Effector memory CD8-positive, alpha-beta T cell (primary cell): ENCODE measurements around the gene MAP2K3.
A peak's percentile ranks its signal among the peaks of the same experiment; 100 is the strongest.
"Not testable (repeated sequence)": the region's sequence is repeated elsewhere in the genome, so short reads cannot be mapped to it uniquely, and the experiment has no call there.

Source experiments
- ATAC-seq: fragments of 150-1000 bp; cut with Tn5 transposase; replicated peaks from 2 replicates; pipeline ENCODE4 v1.10.0; 2021; ENCODE audit warnings: mild to moderate bottlenecking, moderate library complexity
- DNase-seq, 3 experiments: peaks; one replicate each; pipeline ENCODE4 v3.0.0; 2021
- H3K27ac Mint-ChIP-seq, 2 donors: one replicate each; pipeline ENCODE4 v1.8.0; 2022; ENCODE audit warnings: mild to moderate bottlenecking in 2 of 2, mixed read lengths in 2 of 2, moderate library complexity in 2 of 2
- H3K27me3 Mint-ChIP-seq, 2 donors: one replicate each; pipeline ENCODE4 v1.8.0; 2022; ENCODE audit warnings: mixed read lengths in 2 of 2
- H3K36me3 Mint-ChIP-seq: one replicate; pipeline ENCODE4 v1.8.0; 2022; ENCODE audit warnings: mild to moderate bottlenecking, moderate library complexity, mixed read lengths; ENCODE audit not compliant: insufficient read depth
- H3K4me1 Mint-ChIP-seq, 2 donors: one replicate each; pipeline ENCODE4 v1.8.0; 2022; ENCODE audit warnings: low read depth in 2 of 2, mixed read lengths in 2 of 2
- H3K4me3 Mint-ChIP-seq, 2 donors: one replicate each; pipeline ENCODE4 v1.8.0; 2022; ENCODE audit warnings: mild to moderate bottlenecking in 2 of 2, mixed read lengths in 2 of 2, moderate library complexity in 2 of 2
- H3K9me3 Mint-ChIP-seq, 2 donors: one replicate each; pipeline ENCODE4 v1.8.0; 2022; ENCODE audit warnings: mixed read lengths in 2 of 2

The MAP2K3 gene

DNA sequence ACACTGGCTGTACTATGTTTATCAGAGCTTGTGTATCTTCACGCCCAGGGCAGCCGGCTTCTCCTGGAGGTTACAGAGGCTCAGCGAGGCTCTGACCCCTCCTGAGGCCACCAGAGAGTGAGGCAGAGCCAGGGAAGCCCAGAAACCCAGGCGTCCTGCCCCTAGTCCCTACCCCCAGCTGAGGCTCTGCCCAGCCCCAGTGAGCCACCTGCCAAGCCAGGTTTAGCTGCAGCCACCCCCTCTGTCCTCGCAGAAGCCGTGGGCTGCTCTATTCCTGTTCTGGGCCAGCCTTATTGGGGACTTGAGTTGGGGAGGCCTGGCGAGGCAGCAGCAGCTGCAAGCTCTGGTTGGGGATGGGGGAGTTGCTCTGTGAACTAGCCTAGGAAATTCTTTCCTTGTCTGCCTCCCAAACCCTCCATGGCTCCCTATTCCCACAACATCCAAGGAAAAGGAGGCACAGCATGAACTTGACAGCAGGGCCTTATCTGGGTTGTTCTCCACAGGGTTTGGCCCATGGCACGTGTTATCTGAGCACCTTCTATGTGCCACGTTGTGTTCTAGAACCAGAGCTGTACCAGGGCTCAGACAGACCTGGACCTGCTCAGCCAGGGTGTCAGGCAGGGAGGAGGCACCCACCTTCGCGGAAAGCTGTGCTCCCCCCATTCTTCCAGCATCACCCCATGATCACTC, 35.3 kb downstream of the MAP2K3 start:
- not testable (repeated sequence) for H3K27me3 Mint-ChIP-seq, H3K4me1 Mint-ChIP-seq, H3K27ac Mint-ChIP-seq, H3K9me3 Mint-ChIP-seq, H3K4me3 Mint-ChIP-seq, ATAC-seq, DNase-seq
- H3K36me3 Mint-ChIP-seq, result peaks cover 17% of the 10 kb centered on the region

DNA sequence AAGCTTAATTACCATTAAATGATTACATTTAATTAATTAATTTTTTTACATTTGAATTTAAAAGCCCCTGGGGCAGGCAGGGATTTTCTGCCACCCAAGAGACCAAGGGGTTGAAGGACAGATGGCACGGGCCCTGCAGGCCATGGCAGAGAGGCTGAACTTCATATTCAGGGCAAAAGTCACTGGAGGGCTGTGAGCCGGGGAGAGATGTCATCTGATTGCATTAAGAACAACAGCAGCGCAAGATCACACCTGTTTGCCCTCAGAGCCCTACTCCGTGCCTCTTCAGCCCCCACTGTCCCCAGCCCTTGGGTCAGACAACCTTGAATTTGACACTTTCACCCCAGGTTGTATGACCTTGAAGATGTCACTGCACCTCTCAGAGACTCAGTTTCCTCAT, 35.9 kb downstream of the MAP2K3 start:
- DNase-seq, H3K4me1 Mint-ChIP-seq, H3K9me3 Mint-ChIP-seq, H3K4me3 Mint-ChIP-seq, H3K27me3 Mint-ChIP-seq, H3K27ac Mint-ChIP-seq, ATAC-seq: not testable (repeated sequence)
- peaks cover 11% of the 10 kb centered on the region for H3K36me3 Mint-ChIP-seq

DNA sequence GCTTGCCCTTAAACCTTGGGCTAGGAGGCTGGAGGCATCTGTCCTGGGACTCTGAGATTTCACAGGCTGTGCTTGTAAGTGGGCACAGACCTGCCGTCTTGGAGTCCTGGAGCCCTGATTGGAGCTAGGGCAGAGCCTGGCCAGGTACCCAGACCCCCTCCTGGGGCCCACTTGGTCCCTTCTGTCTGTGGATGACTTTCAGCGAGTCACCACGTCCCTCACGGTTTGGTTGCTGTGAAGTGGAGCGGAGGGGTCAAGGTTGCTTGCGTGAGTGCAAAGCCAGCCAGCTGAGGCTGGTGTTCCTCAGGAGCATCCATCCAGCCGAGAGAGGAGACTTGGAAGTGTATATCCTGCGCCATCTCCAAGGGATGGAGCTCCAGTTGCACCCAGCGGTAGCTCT, 36.5 kb downstream of the MAP2K3 start:
- H3K9me3 Mint-ChIP-seq, ATAC-seq, H3K4me1 Mint-ChIP-seq, H3K36me3 Mint-ChIP-seq, H3K4me3 Mint-ChIP-seq, H3K27ac Mint-ChIP-seq, H3K27me3 Mint-ChIP-seq, DNase-seq: not testable (repeated sequence)

DNA sequence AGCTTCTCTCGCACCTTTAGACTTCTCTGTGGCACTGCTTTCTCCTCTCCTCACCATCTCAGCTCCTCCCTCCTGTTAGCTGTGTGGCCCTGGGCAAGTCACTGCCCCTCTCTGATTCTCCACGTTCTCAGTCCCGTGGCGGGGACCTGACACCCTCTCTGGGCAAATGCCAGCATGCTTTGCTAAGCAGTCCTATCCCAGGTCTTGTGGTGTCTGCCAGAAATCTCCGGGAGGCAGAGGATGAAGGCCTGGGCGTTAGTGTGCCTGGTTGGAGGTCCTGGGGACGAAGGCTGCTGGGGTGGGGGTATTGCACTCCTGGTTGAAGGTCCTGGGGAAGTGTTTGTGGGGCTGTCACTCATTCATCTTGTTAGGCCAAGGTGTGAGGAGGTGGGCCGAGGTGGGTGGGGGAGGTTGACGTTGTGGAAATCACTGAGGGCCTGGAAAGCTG, 37.3 kb downstream of the MAP2K3 start:
- H3K27ac Mint-ChIP-seq, H3K9me3 Mint-ChIP-seq, H3K36me3 Mint-ChIP-seq, H3K4me1 Mint-ChIP-seq, H3K4me3 Mint-ChIP-seq, H3K27me3 Mint-ChIP-seq, DNase-seq, ATAC-seq: not testable (repeated sequence)

DNA sequence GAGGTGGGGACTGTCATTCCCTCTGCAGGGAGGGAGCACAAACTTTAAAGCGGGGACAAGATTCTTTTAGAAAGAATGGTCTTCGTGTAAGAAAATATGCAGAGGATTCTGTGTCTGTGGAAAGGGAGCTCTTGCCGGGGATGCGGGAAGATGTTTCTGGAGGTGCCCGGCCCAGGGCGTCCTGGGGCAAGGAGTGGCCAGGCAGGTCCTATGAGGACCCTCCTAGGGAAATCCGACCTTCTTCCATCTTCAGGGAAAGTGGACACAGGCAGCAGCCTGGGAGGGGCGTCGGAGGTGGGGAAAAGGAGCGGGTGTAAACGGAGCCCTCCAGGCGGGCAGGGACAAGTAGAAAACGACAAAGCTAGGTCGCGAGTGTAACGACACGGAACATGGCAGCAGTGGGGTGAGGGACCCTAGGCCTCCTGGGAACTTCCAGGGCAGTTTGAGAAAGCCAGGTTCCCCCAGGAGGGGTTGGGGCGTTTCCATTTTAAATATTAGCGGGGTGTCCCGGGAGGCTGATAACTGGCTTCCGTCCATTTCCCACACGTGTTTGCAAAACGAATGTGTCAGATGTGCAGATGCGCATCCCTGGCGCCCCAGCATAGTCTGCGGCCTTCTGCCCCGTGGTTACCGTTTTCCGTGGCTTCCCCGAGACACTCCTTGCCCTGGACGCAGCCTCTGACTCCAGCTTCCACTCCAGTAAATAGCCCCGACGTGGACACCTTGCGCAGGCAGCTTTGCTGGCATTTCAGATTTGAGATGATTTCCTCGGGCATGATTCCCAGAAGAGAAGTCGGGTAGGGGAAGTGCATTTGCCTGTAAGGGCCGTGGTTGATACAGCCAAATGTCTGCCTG, 39.0 kb downstream of the MAP2K3 start:
- H3K27me3 Mint-ChIP-seq, ATAC-seq, H3K36me3 Mint-ChIP-seq, DNase-seq, H3K4me1 Mint-ChIP-seq, H3K9me3 Mint-ChIP-seq: not testable (repeated sequence)
- Mint-ChIP-seq H3K27ac (peak overlapping the region; percentile 29 to 80), H3K4me3 (peak overlapping the region; percentile 80 to 85)

DNA sequence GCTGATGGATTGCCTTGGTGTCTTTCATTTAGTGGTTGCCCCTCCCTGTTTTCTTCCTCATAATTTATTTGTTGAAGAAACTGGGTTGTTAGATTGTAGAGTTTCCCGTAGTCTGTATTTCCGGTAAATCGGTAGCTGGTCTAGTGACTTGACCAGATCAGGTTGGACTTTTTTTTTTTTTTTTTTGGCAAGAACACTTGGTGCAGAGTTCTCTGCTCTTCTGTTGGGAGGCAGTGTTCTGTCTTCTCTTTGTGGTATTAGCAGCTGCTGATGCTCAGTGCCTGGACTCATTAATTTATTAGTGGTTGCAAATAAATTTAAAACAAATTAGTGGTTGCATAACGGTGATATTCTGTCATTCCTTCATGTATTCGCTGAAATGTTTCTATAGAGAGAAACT, 40.2 kb downstream of the MAP2K3 start:
- not testable (repeated sequence) for H3K27ac Mint-ChIP-seq, H3K9me3 Mint-ChIP-seq, H3K27me3 Mint-ChIP-seq, H3K4me3 Mint-ChIP-seq, H3K4me1 Mint-ChIP-seq, H3K36me3 Mint-ChIP-seq, DNase-seq, ATAC-seq

DNA sequence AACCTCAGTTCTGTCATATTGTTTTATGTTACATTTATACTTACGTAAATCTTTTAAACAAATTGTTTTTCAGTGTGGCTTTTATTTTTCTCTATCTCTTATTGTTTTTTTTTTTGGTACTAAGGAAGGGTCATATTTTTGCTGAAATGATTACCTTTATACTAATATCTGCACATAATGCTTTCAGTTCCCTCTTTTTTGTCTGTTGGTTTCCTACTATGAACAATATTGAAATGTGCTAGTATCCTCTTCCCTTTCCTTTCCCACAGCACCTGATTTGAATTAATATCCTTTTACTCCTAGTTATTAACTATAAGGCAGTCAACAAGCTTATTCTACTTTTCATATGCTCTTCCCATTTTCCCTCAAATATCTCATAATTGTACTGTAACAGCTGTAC, 43.4 kb downstream of the MAP2K3 start:
- not testable (repeated sequence) for H3K27ac Mint-ChIP-seq, H3K4me1 Mint-ChIP-seq, H3K4me3 Mint-ChIP-seq, H3K9me3 Mint-ChIP-seq, DNase-seq, ATAC-seq, H3K36me3 Mint-ChIP-seq
- peaks cover 9 to 19% of the 10 kb centered on the region in 2 donors for H3K27me3 Mint-ChIP-seq

DNA sequence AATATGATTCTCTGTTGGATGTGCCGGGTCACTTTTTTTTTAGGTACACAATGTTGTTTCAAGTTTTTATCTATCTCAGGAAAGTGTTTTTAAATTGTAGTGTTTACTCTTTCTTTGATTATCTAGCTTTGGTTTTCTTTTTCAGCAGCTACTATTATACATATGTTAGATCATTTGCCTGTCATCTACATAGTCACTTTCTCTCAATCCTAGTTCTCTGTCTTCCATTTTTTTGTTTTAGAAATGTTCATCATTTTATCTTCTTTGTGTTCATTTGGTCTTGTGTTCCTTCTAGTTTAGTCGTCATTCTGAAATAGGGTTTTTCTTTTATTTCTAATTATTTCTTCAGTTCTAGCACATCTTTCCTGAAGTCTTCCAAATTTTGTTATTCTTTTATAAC, 44.3 kb downstream of the MAP2K3 start:
- not testable (repeated sequence) for H3K36me3 Mint-ChIP-seq, H3K4me3 Mint-ChIP-seq, H3K4me1 Mint-ChIP-seq, H3K27ac Mint-ChIP-seq, ATAC-seq, H3K9me3 Mint-ChIP-seq, DNase-seq
- H3K27me3 Mint-ChIP-seq, result peaks cover 9 to 13% of the 10 kb centered on the region in 2 donors

DNA sequence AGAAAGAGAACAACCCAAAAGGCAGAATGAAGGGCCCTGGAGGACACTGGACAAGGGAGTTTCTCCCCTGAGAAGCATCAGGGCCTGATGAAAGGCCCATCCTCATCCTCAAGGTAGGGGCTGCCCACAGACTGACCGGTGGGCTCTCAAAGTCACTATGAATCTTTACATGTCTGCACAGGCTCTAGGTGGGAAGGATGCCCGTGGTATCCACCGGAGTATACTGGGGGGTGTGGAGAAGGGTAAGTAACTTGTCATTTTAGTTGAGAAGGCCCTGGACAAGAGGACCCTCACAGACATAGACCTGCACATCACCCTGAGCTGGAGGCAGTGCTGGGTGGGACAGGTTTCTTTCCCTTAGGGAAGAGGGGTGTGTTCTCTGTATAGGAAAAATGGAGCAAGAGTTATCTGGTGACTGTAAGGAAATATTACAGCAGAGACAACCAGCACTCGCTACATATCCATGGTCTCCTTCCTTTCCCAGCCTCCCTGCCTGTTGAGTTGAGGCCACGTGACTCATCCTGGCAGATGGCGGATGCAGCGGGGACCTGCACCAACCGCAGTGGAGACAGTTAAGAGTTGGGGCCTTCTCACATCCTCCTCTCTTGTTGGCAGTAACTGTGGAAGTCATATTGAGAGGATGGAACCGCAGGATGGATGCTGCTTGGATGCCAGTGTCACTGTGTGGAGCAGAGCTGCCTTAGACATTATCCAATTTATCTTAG, 46.1 kb downstream of the MAP2K3 start:
- DNase-seq (no peak), ATAC-seq (no peak)
- H3K9me3 Mint-ChIP-seq, result no peaks in the 10 kb centered on the region
- H3K4me3 Mint-ChIP-seq, result no peak overlapping the region
- no peaks in the 10 kb centered on the region for H3K36me3 Mint-ChIP-seq
- no peak overlapping the region for H3K27ac Mint-ChIP-seq
- peaks cover 9 to 13% of the 10 kb centered on the region in 2 donors for H3K27me3 Mint-ChIP-seq
- H3K4me1 Mint-ChIP-seq, result no peaks in the 10 kb centered on the region

DNA sequence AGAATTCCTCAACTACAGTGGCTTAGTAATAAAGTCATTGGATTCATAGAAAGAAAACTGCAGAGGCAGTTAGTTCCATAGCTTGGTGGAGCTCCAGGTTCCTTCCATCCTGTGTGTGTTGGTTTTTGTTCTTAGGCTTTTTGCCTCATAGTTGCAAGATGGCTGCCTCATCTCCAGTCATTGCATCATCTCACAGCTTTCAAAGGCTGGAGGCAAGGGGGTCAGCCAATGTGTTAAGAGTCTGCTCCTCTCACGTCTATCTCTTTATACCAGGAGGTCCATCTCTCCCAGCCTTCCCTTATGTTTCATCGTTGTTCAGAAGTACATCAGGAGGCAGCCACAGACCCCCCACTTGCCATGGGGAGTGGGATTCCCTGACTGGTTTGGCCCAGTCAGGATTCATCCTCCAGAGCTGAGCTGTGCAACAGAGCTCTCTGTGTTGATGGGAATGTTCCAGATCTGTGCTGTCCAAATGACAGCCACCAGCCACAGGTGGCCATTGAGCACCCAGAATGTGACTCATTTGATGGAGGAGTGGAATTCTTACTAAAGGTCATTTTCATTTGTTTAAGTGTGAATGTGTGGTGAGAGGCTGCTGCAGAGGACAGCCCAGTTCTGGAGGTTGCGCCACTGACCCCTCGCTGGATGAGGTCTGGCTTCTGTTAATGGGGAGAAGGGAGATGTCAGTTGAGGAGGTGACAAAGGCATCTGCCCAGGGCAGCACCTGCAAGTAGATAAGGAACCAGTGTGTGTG, 52.2 kb downstream of the MAP2K3 start:
- H3K27me3 Mint-ChIP-seq, DNase-seq, H3K4me1 Mint-ChIP-seq, H3K36me3 Mint-ChIP-seq, H3K9me3 Mint-ChIP-seq, H3K27ac Mint-ChIP-seq, H3K4me3 Mint-ChIP-seq, ATAC-seq: not testable (repeated sequence)

DNA sequence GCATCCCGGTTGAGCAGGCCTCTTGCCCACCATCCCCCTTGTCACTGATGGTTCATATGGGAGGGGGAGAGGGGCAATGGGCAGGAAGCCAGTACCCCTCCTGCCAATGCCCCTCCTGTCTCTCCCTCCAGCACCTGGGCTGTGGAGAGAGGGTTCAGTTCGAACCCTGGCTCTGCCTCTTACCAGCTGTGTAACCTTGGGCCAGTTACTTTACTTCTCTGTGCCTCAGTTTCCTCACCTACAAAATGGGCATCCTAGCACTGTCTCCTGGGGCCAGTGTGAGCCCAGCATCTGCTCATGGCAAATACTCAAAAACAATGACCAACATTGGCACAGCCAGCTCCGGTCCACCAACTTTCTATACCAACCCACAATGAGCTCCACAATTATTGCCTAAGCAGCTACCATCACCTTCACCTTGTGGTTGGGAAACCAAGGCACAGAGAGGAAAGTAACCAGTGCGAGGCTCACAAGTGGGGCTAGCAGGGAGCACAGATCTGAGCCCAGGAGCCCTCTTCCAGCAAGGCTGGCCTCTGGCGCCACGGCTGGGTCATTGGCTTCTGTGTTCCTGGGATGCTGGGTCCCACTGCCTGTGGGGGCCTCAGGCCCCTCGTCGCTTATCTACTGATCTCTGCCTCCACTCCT, 53.6 kb downstream of the MAP2K3 start:
- not testable (repeated sequence) for H3K9me3 Mint-ChIP-seq, H3K27ac Mint-ChIP-seq, H3K4me1 Mint-ChIP-seq, DNase-seq, H3K27me3 Mint-ChIP-seq, H3K36me3 Mint-ChIP-seq, H3K4me3 Mint-ChIP-seq, ATAC-seq

DNA sequence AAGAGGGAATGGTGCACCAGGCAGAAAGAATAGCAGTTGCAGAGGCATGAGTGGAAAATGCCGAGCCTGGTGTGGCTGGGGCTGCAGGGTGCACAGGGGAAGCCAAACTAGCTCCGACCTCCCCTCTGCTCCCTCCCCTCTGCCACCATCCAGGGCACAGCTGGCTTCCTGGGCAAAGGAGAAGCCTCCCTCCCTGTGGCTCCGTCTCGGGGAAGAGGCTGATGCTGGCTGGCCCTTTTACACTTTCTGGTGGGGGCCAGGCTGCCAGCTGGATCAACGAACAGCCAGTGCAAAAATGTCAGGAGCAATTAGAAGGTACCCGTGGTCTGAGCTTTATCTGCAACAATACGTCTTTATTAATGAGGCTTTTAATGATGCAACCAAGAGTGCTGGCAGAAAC, 54.5 kb downstream of the MAP2K3 start:
- Mint-ChIP-seq H3K27ac (no peak overlapping the region), H3K4me1 (no peaks in the 10 kb centered on the region), H3K36me3 (no peaks in the 10 kb centered on the region), H3K4me3 (no peak overlapping the region), H3K27me3 (peaks cover 0 to 10% of the 10 kb centered on the region in 2 donors), H3K9me3 (no peaks in the 10 kb centered on the region)
- no peak for ATAC-seq
- DNase-seq, result no peak

DNA sequence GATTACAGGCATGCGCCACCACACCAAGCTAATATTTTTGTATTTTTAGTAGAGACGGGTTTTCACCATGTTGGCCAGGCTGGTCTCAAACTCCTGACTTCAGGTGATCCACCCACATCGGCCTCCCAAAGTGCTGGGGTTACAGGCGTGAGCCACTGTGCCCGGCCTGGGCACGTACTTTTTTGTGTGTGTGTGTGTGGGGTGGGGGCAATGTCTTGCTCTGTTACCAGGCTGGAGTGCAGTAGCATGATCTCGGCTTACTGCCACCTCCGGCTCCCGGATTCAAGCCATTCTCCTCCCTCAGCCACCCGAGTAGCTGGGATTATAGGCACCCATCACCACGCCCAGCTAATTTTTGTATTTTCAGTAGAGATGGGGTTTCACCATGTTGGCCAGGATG, 55.1 kb downstream of the MAP2K3 start:
- H3K27me3 Mint-ChIP-seq, H3K4me1 Mint-ChIP-seq, DNase-seq, H3K27ac Mint-ChIP-seq, ATAC-seq, H3K36me3 Mint-ChIP-seq, H3K4me3 Mint-ChIP-seq, H3K9me3 Mint-ChIP-seq: not testable (repeated sequence)
